Stomach smooth muscle (tissue), 2 donors: ENCODE results near the gene RCOR1.
"Not testable (repeated sequence)": the region's sequence is repeated elsewhere in the genome, so short reads cannot be mapped to it uniquely, and the experiment has no call there.

Experiments used
- H3K27ac ChIP-seq: one replicate; pipeline ENCODE4 v1.7.0; 2013; ENCODE audit warnings: mild to moderate bottlenecking, low read length, inconsistent platforms
- H3K27me3 ChIP-seq, 2 donors: one replicate each; pipeline ENCODE4 v1.7.0; 2013; ENCODE audit warnings: low read length in 2 of 2; ENCODE audit not compliant: insufficient read depth in 2 of 2, control insufficient read depth in 1 of 2
- H3K36me3 ChIP-seq, 2 donors: one replicate each; pipeline ENCODE4 v1.7.0; 2013; ENCODE audit warnings: low read length in 2 of 2; ENCODE audit not compliant: control insufficient read depth in 2 of 2, insufficient read depth in 2 of 2
- H3K4me1 ChIP-seq: one replicate; pipeline ENCODE4 v1.7.0; 2013; ENCODE audit warnings: low read length; ENCODE audit not compliant: control insufficient read depth, insufficient read depth
- H3K4me3 ChIP-seq, 2 donors: one replicate each; pipeline ENCODE4 v1.7.0; 2013; ENCODE audit warnings: low read length in 2 of 2
- H3K9ac ChIP-seq, 2 donors: one replicate each; pipeline ENCODE4 v1.7.0; 2013; ENCODE audit warnings: low read length in 2 of 2, mild to moderate bottlenecking in 1 of 2
- H3K9me3 ChIP-seq, 2 donors: one replicate each; pipeline ENCODE4 v1.7.0; 2013; ENCODE audit warnings: low read length in 2 of 2; ENCODE audit not compliant: control insufficient read depth in 2 of 2
- donor health status: healthy.
- donor health status: Pancreatic carcinoma.

Gene RCOR1

GRCh38 chr14:102619012-102619411 lies 26.6 kb downstream of the RCOR1 start:
- not testable (repeated sequence) for H3K36me3 ChIP-seq, H3K4me1 ChIP-seq, H3K27me3 ChIP-seq, H3K27ac ChIP-seq, H3K4me3 ChIP-seq, H3K9me3 ChIP-seq, H3K9ac ChIP-seq

GRCh38 chr14:102620413-102620812 lies 28.0 kb downstream of the RCOR1 start:
- H3K9ac ChIP-seq: no peak overlapping the region
- no peak overlapping the region for H3K4me3 ChIP-seq
- H3K36me3 ChIP-seq: peaks cover 0 to 3% of the 10 kb centered on the region in 2 donors
- H3K9me3 ChIP-seq: no peaks in the 10 kb centered on the region
- H3K27ac ChIP-seq: no peak overlapping the region
- H3K27me3 ChIP-seq: no peaks in the 10 kb centered on the region
- peaks cover 6% of the 10 kb centered on the region for H3K4me1 ChIP-seq

GRCh38 chr14:102622262-102622885 lies 29.9 kb downstream of the RCOR1 start:
- H3K9ac ChIP-seq: no peak overlapping the region
- H3K9me3 ChIP-seq: no peaks in the 10 kb centered on the region
- no peak overlapping the region for H3K27ac ChIP-seq
- H3K4me1 ChIP-seq: peaks cover 6% of the 10 kb centered on the region
- H3K4me3 ChIP-seq: no peak overlapping the region
- no peaks in the 10 kb centered on the region for H3K27me3 ChIP-seq
- peaks cover 0 to 3% of the 10 kb centered on the region in 2 donors for H3K36me3 ChIP-seq

GRCh38 chr14:102624666-102625065 lies 32.2 kb downstream of the RCOR1 start:
- no peaks in the 10 kb centered on the region for H3K27me3 ChIP-seq
- peaks cover 5% of the 10 kb centered on the region for H3K4me1 ChIP-seq
- no peak overlapping the region for H3K4me3 ChIP-seq
- peaks cover 0 to 3% of the 10 kb centered on the region in 2 donors for H3K36me3 ChIP-seq
- H3K9ac ChIP-seq: no peak overlapping the region
- H3K9me3 ChIP-seq: no peaks in the 10 kb centered on the region
- H3K27ac ChIP-seq: no peak overlapping the region

GRCh38 chr14:102625564-102626296 lies 33.3 kb downstream of the RCOR1 start:
- Histone ChIP-seq H3K4me1 (peaks cover 5% of the 10 kb centered on the region), H3K27ac (no peak overlapping the region), H3K9me3 (no peaks in the 10 kb centered on the region), H3K36me3 (peaks cover 0 to 1% of the 10 kb centered on the region in 2 donors), H3K9ac (no peak overlapping the region), H3K4me3 (no peak overlapping the region), H3K27me3 (no peaks in the 10 kb centered on the region)

GRCh38 chr14:102626530-102626929 lies 34.1 kb downstream of the RCOR1 start:
- Histone ChIP-seq H3K27me3 (no peaks in the 10 kb centered on the region), H3K9me3 (no peaks in the 10 kb centered on the region), H3K9ac (no peak overlapping the region), H3K4me1 (peaks cover 5% of the 10 kb centered on the region), H3K4me3 (no peak overlapping the region), H3K27ac (no peak overlapping the region), H3K36me3 (no peaks in the 10 kb centered on the region)

GRCh38 chr14:102629011-102629444 lies 36.6 kb downstream of the RCOR1 start:
- peaks cover 3% of the 10 kb centered on the region for H3K4me1 ChIP-seq
- no peaks in the 10 kb centered on the region for H3K9me3 ChIP-seq
- H3K27ac ChIP-seq: no peak overlapping the region
- H3K36me3 ChIP-seq: no peaks in the 10 kb centered on the region
- no peaks in the 10 kb centered on the region for H3K27me3 ChIP-seq
- no peak overlapping the region for H3K9ac ChIP-seq
- H3K4me3 ChIP-seq: no peak overlapping the region

- no peaks in the 10 kb centered on the region for H3K27me3 ChIP-seq
- H3K27ac ChIP-seq: no peak overlapping the region
- H3K4me3 ChIP-seq: no peak overlapping the region
- no peaks in the 10 kb centered on the region for H3K36me3 ChIP-seq
- no peaks in the 10 kb centered on the region for H3K9me3 ChIP-seq
- H3K4me1 ChIP-seq: peaks cover 3% of the 10 kb centered on the region
- H3K9ac ChIP-seq: no peak overlapping the region
These were observed 37.4 kb downstream of the RCOR1 start for GRCh38 chr14:102629808-102630350.

GRCh38 chr14:102630405-102630804 lies 38.0 kb downstream of the RCOR1 start:
- Histone ChIP-seq H3K9ac (no peak overlapping the region), H3K4me3 (no peak overlapping the region), H3K27ac (no peak overlapping the region), H3K36me3 (no peaks in the 10 kb centered on the region), H3K9me3 (no peaks in the 10 kb centered on the region), H3K27me3 (no peaks in the 10 kb centered on the region), H3K4me1 (peaks cover 3% of the 10 kb centered on the region)

GRCh38 chr14:102630881-102631280 lies 38.4 kb downstream of the RCOR1 start:
- Histone ChIP-seq H3K27ac (no peak overlapping the region), H3K4me3 (no peak overlapping the region), H3K27me3 (no peaks in the 10 kb centered on the region), H3K4me1 (peaks cover 3% of the 10 kb centered on the region), H3K9me3 (no peaks in the 10 kb centered on the region), H3K9ac (no peak overlapping the region), H3K36me3 (no peaks in the 10 kb centered on the region)
